HG03432 (cell line): ENCODE results near the gene NXPH3.
A peak's percentile ranks its signal among the peaks of the same experiment; 100 is the strongest.
"Not testable (repeated sequence)": the region's sequence is repeated elsewhere in the genome, so short reads cannot be mapped to it uniquely, and the experiment has no call there.

Source experiments
- ATAC-seq: cut with Tn5 transposase; IDR thresholded peaks from one replicate; pipeline ENCODE4 v1.9.1; 2021; ENCODE audit warnings: mild to moderate bottlenecking, moderate library complexity; ENCODE audit not compliant: unreplicated experiment

NXPH3 gene

DNA sequence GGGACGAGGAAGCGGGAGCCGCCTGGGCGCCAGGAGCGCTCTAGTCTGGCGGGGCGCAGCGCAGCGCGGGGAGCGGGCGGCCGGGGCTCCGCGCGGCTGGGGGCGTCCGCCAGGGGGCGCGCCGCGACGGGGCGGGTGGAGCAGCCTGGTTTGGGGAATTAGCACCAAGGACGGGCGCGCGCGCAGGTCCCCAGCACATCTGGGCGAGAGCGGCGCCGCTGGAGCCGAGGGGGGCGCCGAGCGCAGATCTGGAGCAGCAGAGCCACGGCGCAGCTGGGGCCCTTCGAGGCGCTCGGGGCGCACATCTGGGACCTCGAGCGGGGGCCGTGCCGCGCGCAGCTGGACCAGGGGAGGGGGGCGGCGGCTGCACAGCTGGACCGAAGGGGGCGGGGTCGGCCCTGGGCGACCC is at the start of gene NXPH3:
TSS of gene NXPH3 (plus strand) at position 193 of the 409 bp plus-strand sequence. CDS start 349 bp downstream, outside the sequence.
- peak; percentile 42 for ATAC-seq

- no peak for ATAC-seq
These were observed 47.6 kb upstream of the NXPH3 start for GRCh38 chr17:49527927-49528651.

- ATAC-seq = no peak
These were observed 46.7 kb upstream of the NXPH3 start for GRCh38 chr17:49528966-49529365.

GRCh38 chr17:49530118-49530517 is 45.6 kb upstream of the NXPH3 start:
- ATAC-seq = no peak

DNA sequence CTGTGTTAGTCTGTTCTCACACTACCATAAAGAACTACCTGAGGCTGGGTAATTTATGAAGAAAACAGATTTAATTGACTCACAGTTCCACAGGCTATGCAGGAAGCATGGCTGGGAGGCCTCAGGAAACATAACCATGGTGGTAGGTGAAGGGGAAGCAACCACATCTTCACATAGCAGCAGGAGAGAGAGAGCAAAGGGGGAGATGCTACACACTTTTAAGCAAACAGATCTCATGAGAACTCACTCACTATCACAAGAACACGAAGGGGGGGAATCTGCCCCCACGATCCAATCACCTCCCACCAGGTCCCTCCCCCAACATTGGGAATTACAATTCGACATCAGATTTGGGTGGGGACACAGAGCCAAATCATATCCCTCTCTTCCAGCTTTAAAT is 31.8 kb upstream of the NXPH3 start:
- no peak for ATAC-seq

DNA sequence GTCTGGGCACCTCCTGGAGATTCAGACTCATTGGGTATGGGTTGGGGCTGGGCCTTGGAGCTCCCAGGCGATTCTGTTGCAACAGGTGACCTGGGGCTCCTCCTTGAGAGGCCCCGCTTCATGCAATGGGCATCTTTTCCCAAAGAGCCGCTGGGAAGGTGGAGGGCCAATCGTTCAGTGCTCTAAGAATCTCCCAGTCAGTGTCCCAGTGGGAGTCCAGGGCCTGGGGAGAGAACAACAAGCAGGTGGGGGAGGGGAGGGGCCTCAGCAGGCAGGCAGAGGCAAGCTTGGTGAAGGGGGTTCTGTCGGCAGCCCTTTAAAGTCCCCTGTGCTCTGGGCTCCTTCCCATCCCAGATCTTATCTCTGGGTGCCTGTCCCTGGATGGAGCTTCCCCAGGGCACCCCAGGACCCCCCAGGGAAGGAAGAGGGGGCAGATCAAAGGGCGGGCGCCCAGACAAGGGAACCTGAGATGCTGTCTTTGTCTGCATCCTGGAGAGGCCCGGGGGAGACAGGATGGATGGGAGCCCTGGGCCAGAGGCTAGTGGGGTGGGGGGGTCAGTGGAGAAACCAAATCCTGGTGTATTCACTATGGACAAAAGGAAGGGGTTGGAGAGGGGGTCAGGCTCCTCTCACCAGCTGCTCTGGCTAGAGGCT is 30.5 kb upstream of the NXPH3 start:
- ATAC-seq = no peak

DNA sequence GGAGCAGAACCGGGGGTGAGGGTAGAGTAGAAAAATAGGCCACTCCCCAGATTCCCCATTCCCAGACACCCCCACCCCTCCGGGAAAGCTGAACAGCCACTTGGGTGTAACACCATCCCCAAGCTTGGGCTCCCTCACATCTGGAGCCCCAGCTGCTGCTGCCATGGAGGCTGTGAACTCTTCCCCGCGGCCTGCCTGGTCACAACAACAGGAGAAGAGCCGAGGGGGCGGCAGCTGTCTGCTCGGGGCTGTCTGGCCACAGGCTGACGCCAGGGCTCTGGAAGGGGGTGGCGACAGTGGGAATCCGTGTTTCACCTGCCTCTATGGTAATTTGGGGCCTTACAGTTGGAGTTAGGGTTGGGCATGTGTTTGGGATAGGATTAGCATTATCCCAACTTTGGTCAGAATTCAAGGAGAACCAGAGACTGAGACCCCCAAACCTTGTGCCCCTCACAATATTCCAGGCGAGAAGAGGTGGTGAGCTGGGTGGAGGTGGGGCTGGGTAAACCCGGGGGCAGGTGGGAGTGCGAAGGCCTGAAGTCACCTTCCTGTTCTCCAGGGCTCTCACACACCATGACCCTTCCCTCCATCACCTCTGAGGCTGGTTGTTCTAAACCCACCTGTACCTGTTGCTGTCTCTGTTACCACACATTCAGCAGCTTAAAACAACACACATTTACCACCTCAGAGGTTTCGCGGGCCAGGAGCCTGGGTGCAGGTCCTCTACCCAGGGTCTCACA is 29.7 kb upstream of the NXPH3 start:
- ATAC-seq = no peak

DNA sequence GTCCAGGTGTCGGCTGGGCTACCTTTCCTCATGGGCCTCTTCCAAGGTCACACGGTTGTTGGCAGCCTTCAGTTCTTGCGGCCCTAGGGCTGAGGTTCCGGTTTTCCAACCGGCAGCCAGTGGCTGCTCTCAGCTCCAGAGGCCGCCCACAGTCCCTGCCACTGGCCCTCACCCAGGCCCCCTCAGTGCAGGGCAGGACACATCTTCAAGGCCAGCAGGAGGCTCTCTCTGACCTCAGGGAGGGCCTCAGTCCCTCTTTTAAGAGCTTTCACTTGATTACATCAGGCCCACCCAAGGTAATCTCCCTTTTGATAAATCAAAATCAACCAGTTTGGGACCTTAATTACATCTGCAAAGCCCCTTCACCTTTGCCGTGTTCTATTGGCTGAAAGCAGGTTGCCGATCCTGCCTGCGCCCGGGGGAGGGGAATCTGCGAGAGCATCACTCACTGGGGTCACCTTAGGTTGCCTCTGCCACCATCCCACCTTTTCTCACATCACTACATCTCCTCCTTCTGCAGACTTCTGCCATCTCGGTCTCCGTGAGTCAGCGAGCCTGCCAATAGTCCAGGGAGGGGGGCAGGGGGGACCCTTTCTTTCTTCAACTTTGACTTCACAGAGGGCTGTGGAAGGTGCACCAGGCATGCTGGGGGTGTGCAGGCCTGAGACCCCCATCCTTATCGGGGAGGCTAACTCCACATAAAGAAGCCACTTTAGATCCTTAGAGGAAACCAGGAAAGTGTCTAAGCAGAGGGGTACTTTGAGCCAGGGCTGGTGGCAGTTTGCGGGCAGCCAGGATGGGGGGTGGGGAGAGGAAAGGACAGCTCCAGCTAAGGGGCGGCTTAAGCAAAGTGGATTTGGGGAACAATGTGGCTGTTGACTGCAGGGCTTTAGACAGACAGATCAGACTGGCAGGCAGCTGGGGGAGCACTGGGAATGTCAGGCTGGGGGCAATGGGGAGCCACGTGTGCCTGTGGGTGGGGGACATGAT is 28.8 kb upstream of the NXPH3 start:
- ATAC-seq = no peak

GRCh38 chr17:49547566-49547965 is 28.1 kb upstream of the NXPH3 start:
- ATAC-seq = no peak

DNA sequence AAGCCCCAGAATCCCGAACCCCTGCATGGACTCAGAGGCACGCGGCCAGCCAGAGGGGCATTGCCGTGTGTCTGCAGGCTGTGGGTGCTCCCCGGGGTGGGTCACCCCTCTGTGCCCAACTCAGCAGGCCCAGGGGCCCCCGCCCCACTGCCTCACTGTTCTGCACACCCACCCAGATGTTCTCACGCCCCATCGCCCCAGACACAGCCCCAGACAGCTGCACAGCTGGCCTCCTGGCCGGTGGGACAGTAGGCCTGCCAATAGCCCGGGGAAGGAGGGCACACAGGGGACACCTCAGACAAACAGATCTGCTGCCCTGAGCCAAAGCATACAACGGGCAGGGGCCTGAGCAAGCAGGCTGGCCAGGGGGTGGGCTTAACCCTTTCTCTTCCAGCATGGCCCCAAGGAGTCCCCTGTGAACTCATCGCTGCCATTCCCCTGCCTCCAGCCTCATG is 27.6 kb upstream of the NXPH3 start:
- ATAC-seq = no peak

DNA sequence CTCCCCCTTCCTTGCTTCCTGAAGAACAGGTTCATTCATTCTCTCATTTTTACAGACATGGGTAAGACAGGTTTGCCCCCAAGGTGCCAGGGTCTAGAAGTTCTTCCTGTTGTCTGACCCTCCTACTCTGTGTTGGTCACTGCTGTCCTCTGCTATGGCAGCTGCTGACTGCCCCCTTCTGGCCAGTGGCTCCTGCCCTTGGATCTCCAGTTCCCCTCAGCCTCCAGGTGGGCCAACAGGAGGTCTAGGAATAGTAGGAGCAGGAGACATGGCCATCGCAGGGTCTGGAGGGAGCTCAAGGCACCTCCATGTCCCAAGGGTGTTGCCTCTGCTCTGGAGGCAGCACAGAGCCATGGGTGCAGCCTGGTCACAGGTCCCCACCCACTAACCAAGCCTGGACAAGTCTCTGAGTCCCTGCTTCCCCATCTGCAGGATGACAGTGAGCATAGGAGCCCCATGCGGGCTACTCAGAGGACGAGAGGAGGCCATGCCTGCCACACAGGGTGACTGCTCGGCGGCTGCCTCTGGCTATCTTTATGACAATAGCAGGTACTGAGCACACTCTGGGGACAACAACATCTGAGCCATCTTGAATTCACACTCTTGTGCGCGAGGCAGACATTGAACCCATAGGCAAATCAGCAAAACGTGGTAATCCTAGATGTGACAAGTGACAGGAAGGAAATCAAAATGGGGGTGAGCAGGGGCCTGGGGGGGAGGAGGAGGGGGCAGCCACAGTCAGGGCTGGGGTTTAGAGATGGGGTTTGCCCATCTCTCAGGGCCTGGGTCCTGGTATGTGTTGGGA is 27.0 kb upstream of the NXPH3 start:
- ATAC-seq = no peak

DNA sequence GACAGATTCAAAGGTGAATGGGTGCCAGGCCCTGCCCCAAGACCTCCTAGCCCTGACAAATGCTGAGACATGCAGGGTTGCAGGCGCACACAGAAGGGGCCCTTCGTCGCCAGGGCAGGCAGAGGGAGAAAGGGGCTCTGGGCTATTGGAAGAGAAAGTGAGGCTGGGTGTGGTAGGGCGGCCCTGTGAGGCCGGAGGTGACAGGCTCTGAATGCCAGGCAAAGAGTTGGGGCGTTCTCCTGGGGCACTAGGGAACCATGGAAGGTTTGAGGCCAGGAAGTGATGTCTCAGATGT is 26.4 kb upstream of the NXPH3 start:
- no peak for ATAC-seq

DNA sequence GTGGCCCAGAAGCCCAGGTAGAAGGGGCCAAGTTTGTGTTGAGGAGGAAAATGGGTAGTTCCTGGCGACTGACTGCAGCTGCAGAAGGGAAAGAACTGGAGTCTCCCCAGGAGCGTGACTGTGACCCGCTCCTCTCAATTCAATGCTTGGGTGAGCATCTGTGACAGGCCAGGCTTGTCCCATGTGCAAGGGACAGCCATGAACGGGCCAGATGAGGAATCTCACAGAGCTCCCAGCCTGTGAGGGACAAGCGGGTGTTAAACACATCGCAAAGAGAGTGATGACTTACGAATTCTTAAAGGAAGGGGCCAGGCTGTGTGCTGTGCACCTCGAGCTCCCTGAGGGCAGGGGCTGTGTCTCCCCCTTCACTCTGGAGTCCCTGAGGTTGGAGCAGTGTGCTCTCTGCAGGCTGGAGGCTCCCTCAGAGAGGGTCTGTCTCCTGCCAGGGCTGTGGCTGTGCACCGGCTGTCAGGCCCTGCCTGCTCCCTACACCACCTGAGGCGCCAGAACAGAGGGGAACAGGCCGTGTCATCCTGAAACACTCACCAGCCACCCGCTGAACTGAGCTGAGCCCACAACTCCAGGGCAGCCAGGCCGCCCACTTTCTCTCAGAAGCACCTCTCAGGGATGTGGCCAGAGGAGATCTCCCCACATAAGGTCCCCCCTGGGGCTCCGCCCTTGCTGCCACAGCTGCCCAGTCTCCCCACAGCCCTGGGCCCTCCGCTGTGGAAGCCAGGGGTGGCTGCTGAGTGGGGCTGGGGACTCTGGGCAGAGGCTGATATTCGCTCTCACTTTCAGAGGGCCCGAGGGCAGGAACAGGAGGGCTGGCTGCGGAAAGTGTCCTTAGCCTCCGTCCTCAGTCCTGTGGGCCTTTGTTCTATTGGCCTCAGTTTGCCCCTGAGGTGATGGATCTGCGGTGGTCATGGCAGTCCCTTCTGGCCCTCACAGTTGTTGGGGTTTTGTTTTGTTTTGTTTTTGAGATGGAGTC is 25.7 kb upstream of the NXPH3 start:
- no peak for ATAC-seq

DNA sequence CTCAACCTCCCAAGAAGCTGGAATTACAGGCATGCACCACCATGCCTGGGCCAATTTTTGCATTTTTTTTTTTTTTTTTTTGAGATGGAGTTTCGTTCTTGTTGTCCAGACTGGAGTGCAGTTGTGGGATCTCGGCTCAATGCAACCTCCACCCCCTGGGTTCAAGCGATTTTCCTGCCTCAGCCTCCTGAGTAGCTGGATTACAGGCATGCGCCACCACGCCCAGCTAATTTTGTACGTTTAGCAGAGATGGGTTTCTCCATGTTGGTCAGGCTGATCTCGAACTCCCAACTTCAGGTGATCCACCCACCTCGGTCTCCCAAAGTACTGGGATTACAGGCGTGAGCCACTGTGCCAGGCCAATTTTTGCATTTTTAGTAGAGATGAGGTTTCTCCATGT is 24.9 kb upstream of the NXPH3 start:
- ATAC-seq = not testable (repeated sequence)

- ATAC-seq = no peak
These were observed 24.2 kb upstream of the NXPH3 start for GRCh38 chr17:49551221-49552069.

- ATAC-seq = no peak
These were observed 23.5 kb upstream of the NXPH3 start for GRCh38 chr17:49552070-49552751.

DNA sequence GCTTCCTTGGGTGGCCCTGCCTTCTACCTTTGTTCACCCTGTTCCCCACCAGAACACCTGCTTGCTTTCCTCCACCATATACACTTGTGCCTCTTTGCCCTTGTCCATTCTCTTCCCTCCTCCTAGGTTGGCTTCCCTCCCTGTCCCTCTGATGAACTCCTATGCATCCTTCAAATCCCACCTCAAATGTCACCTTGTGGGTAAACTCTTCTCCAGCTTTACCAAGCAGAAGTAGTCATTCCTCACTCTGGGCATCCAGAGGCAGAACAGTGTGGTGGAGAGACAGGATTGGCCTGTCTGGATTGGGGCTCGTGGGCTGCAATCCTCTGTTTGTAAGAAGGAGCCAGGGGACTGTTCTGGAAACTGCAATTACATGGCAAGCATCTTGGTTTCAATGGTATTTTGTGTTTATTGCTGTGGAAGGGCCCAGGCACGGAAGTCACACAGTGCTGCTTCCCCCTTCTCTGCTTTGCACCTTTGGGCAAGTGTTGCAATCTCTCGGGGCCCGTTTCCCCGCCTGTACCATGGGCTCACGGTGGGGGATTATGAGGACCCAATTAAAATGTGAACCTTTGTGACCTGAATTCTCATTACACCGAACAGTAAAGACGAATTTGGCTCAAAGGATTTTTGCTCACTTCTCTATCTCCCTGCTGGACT is 21.9 kb upstream of the NXPH3 start:
- no peak for ATAC-seq
